ENCODE data around the gene EIF2B5.

EIF2B5 gene

DNA sequence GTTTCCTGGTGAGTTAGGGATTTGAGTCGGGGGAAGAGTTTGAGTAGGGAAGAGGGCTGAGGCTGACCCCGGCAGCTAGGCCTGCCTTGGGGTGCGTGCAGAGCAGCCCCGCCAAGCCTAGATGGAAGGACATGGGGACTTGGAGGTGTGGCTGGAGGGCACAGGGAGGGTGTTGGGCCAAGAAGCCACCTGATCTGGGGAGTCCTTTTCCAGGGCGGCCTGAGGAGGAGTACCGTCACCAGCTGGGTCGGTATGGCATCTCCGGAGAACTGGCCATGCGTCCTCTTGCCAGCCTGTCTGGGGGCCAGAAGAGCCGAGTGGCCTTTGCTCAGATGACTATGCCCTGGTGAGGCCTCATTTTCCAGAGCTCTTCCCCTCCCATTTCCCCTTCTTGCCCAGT is 57.7 kb downstream of the EIF2B5 start:
- H3K27ac ChIP-seq, result no peak overlapping the region
- TF ChIP-seq, protein P1, sequence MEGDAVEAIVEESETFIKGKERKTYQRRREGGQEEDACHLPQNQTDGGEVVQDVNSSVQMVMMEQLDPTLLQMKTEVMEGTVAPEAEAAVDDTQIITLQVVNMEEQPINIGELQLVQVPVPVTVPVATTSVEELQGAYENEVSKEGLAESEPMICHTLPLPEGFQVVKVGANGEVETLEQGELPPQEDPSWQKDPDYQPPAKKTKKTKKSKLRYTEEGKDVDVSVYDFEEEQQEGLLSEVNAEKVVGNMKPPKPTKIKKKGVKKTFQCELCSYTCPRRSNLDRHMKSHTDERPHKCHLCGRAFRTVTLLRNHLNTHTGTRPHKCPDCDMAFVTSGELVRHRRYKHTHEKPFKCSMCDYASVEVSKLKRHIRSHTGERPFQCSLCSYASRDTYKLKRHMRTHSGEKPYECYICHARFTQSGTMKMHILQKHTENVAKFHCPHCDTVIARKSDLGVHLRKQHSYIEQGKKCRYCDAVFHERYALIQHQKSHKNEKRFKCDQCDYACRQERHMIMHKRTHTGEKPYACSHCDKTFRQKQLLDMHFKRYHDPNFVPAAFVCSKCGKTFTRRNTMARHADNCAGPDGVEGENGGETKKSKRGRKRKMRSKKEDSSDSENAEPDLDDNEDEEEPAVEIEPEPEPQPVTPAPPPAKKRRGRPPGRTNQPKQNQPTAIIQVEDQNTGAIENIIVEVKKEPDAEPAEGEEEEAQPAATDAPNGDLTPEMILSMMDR (IDR thresholded peaks at IDR 0.05; ENCODE audit: low read depth, low read length, missing control alignments), result no peak
- DNase-seq, result no peak
- H3K4me3 ChIP-seq (ENCODE audit: low read depth, low read length), result no peak overlapping the region
- H3K27me3 ChIP-seq (replicated peaks), result no peaks in the 10 kb centered on the region
- H3K36me3 ChIP-seq (replicated peaks), result peaks cover 67% of the 10 kb centered on the region
- in situ Hi-C loops (cut with HindIII; ENCODE audit: low pct_ligation_motif_present, low sequenced_read_pairs), result no loop called here

DNA sequence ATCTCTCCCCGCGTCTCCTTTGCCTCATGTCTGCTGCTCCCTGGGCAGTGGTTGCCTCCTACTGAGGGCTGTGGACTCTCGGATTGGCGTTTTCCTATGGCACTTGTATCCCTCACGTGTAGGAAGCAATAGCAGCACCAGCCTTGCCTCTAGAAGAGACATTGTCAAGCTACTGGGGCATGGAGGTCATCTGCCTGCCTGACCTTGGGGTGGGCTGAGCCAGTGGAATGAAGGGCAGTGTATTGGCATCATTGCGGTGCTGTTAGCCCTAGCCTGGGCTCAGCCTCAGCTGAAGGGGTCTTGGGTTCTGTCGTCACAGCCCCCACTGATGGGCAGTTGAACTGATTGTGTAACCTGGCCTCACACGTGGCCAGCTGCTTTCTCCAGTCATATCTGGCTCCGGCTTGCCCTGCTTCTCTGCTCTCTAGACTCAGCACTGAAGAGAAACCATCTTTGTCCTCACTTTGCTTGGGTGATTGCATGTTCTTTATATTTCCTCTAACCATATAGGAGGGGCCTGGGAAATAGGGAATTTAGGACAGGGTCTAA is 58.9 kb downstream of the EIF2B5 start:
- no peak overlapping the region for H3K27ac ChIP-seq
- DNase-seq, result no peak
- in situ Hi-C loops (cut with HindIII; ENCODE audit: low pct_ligation_motif_present, low sequenced_read_pairs), result no loop called here
- H3K27me3 ChIP-seq (replicated peaks), result no peaks in the 10 kb centered on the region
- no peak overlapping the region for H3K4me3 ChIP-seq (ENCODE audit: low read depth, low read length)
- H3K36me3 ChIP-seq (replicated peaks), result peaks cover 56% of the 10 kb centered on the region
- TF ChIP-seq, protein P1 (IDR thresholded peaks at IDR 0.05; ENCODE audit: low read depth, low read length, missing control alignments), result no peak
